K562 (cell line): Measurements from ENCODE around the gene DOCK1. TPM values are rescaled to one million over a fixed set of nuclear protein-coding genes. Genes with fewer than 3 reads are reported as not detected.

Experiments used
- E2F3 ChIP-seq: fragments of 250-450 bp; sonication (Bioruptor Pico); IDR thresholded peaks from 2 replicates; pipeline ENCODE4 v1.4.0; 2020; ENCODE audit warnings: mild to moderate bottlenecking
- ESRRB ChIP-seq: fragments of 250-450 bp; sonication (Bioruptor Pico); IDR thresholded peaks from 2 replicates; pipeline ENCODE4 v1.5.0; 2020; ENCODE audit warnings: mild to moderate bottlenecking, moderate library complexity, borderline replicate concordance
- MGA ChIP-seq: fragments of 450-650 bp; IDR thresholded peaks from 2 replicates; pipeline ENCODE4 v1.6.1; 2016; ENCODE audit warnings: mild to moderate bottlenecking, moderate library complexity
- PRPF4 ChIP-seq: fragments of 200-400 bp; formaldehyde crosslinking; IDR thresholded peaks from one replicate; pipeline ENCODE4 v1.6.1; 2017; ENCODE audit warnings: low read length, low read depth, mild to moderate bottlenecking; ENCODE audit not compliant: insufficient read depth, poor library complexity, severe bottlenecking
- ZBTB1 ChIP-seq: sonication (generic); formaldehyde crosslinking; IDR thresholded peaks from 2 replicates; pipeline ENCODE4 v1.8.1; 2023; ENCODE audit warnings: missing genetic modification reagents, low read depth, mild to moderate bottlenecking, borderline replicate concordance
- ZNF449 ChIP-seq: fragments of 250-450 bp; sonication (Bioruptor Pico); IDR thresholded peaks from 2 replicates; pipeline ENCODE4 v1.8.0; 2022; ENCODE audit warnings: moderate library complexity, mild to moderate bottlenecking, inconsistent platforms
- ZNF586 ChIP-seq: fragments of 450-650 bp; formaldehyde crosslinking; conservative IDR thresholded peaks from 2 replicates; pipeline ENCODE4 v1.4.0; 2020; ENCODE audit warnings: mild to moderate bottlenecking, moderate library complexity
- polyA plus RNA-seq, 8 experiments: library from polyadenylated mRNA; depleted of rRNA in 4 of 8; stranded (reverse) in 5 of 8; unstranded in 3 of 8; fragments of >200 nt; fragmentation: Nextera tagmentation in 2 of 8; fragmentation: Illumina TruSeq in 1 of 8; extraction: Ambion mirVana in 2 of 8; extraction: Trizol in 1 of 8; gene quantifications; 2 replicates each; pipeline versions ENCODE4 v1.2.1 to v1.2.3, GENCODE V29; 2011 to 2014; ENCODE audit warnings: inconsistent platforms in 1 of 8, missing spikeins in 1 of 8
- total RNA-seq, 7 experiments: library from RNA; depleted of rRNA in 6 of 7; stranded (reverse); fragments of >200 nt in 6 of 7; fragmentation: Illumina TruSeq in 2 of 7; extraction: Trizol in 2 of 7; gene quantifications; 2 replicates each; pipeline versions ENCODE4 v1.2.1 to v1.2.3, GENCODE V29; 2011 to 2021; ENCODE audit warnings: low replicate concordance in 1 of 7

The DOCK1 gene
- total and polyA plus RNA-seq, 9 of the 15 experiments (the other 6 are each of a cell fraction or from before 2014, with no cell fraction given), result 0.31 TPM; not detected in 8

GRCh38 chr10:126917375-126917774, 12.1 kb downstream of the DOCK1 start (continued):
- TF ChIP-seq MGA (no peak), ZNF586 (CRISPR knock-in tag) (no peak), ZBTB1 (CRISPR knock-in tag) (no peak), ZNF449 (CRISPR knock-in tag) (no peak), E2F3 (no peak), PRPF4 (no peak), ESRRB (CRISPR knock-in tag) (no peak)
